Sigmoid colon (tissue), 7 donors: ENCODE measurements around the gene HCN2. TPM values are rescaled to one million over a fixed set of nuclear protein-coding genes. Genes with fewer than 3 reads are reported as not detected.
A peak's percentile ranks its signal among the peaks of the same experiment; 100 is the strongest.

Experiments
- DNase-seq: peaks from one replicate; pipeline ENCODE4 v3.0.0-alpha.2; 2019
- H3K27ac ChIP-seq, 4 donors: fragments of 200-600 bp; sonication (generic); one replicate each; pipeline ENCODE4 v1.5.1; 2016 to 2019; ENCODE audit warnings: mild to moderate bottlenecking in 1 of 4
- H3K27me3 ChIP-seq, 3 donors: fragments of 200-600 bp; sonication (generic); one replicate each; pipeline ENCODE4 v1.5.1; 2019; ENCODE audit warnings: mild to moderate bottlenecking in 1 of 3
- H3K36me3 ChIP-seq, 4 donors: fragments of 200-600 bp; sonication (generic); one replicate each; pipeline ENCODE4 v1.5.1; 2016 to 2019
- H3K4me1 ChIP-seq, 4 donors: fragments of 200-600 bp; sonication (generic); one replicate each; pipeline ENCODE4 v1.5.1; 2017 to 2019
- H3K4me3 ChIP-seq, 4 donors: fragments of 200-600 bp; sonication (generic); one replicate each; pipeline ENCODE4 v1.5.1; 2017 to 2019; ENCODE audit warnings: mild to moderate bottlenecking in 2 of 4, moderate library complexity in 1 of 4
- H3K9me3 ChIP-seq, 4 donors: fragments of 200-600 bp in 3 of 4; sonication (generic) in 3 of 4; one replicate each; pipeline versions ENCODE4 v1.5.1 to v1.6.1; 2013 to 2019
- CTCF ChIP-seq, 4 experiments: fragments of 450-650 bp in 3 of 4; fragments of 200-600 bp in 1 of 4; IDR thresholded peaks; one replicate each; pipeline ENCODE4 v1.5.1; 2016 to 2019; ENCODE audit warnings: antibody characterized with exemption in 4 of 4, mild to moderate bottlenecking in 3 of 4, moderate library complexity in 2 of 4
- EP300 ChIP-seq, 4 donors: sonication (generic); formaldehyde crosslinking; IDR thresholded peaks; one replicate each; pipeline ENCODE4 v1.6.1; 2017; ENCODE audit warnings: antibody characterized with exemption in 4 of 4
- POLR2A ChIP-seq, 2 donors: fragments of 450-650 bp; IDR thresholded peaks; one replicate each; pipeline ENCODE4 v1.6.1; 2016; ENCODE audit warnings: antibody characterized with exemption in 2 of 2, mild to moderate bottlenecking in 2 of 2, moderate library complexity in 2 of 2
- POLR2AphosphoS5 ChIP-seq, 4 donors: sonication (generic); formaldehyde crosslinking; IDR thresholded peaks; one replicate each; pipeline ENCODE4 v1.6.1; 2017; ENCODE audit warnings: antibody characterized with exemption in 4 of 4
- WGBS, 2 donors: extraction: QIAGEN DNeasy Blood & Tissue Kit; methylation state at CpG; one replicate each; pipeline ENCODE4 v1.1.7; 2013; 5-methylcytosine and 5-hydroxymethylcytosine counted together
- intact Hi-C: fragments of 100-400 bp; cut with DNase I; formaldehyde crosslinking; loops from one replicate; pipeline ENCODE4 v1.15.1; 2023
- polyA plus RNA-seq, 3 donors: library from polyadenylated mRNA; stranded (reverse); fragments of 200-250 nt; gene quantifications; one replicate each; pipeline ENCODE4 v1.2.3, GENCODE V29; 2013
- total RNA-seq, 4 donors: library from RNA; depleted of rRNA; stranded (reverse); fragments of >200 nt; gene quantifications; one replicate each; pipeline ENCODE4 v1.1.0, GENCODE V29; 2016
- donor health status: healthy with polysubstance abuse.
- donor health status: Bipolar disorder and iron deficiency.
- donor health status: healthy.

The HCN2 gene
- total and polyA plus RNA-seq, 7 donors: 0.23 to 0.55 (median 0.39) TPM; not detected in 2

GRCh38 chr19:621819-622218 is 32.1 kb downstream of the HCN2 start:
- intact Hi-C loops: no loop called here
- Histone ChIP-seq H3K4me1 (peaks cover 0 to 3% (median 0%) of the 10 kb centered on the region in 4 donors), H3K27ac (no peak overlapping the region), H3K9me3 (no peaks in the 10 kb centered on the region), H3K27me3 (peaks cover 3 to 22% (median 9%) of the 10 kb centered on the region in 3 donors), H3K4me3 (no peak overlapping the region), H3K36me3 (peaks cover 38 to 90% (median 50%) of the 10 kb centered on the region in 4 donors)
- 95 to 96% methylated on average over 24 of the region's 24 CpGs for WGBS, 2 donors
- TF ChIP-seq EP300 (IDR thresholded peaks at IDR 0.05): no peak
- no peak for TF ChIP-seq CTCF (IDR thresholded peaks at IDR 0.05)
- TF ChIP-seq POLR2AphosphoS5 (IDR thresholded peaks at IDR 0.05): no peak
- TF ChIP-seq POLR2A (IDR thresholded peaks at IDR 0.05): no peak
- DNase-seq: no peak

- H3K4me1 ChIP-seq: peaks cover 0 to 3% (median 0%) of the 10 kb centered on the region in 4 donors
- no peaks in the 10 kb centered on the region for H3K9me3 ChIP-seq
- no peak overlapping the region for H3K4me3 ChIP-seq
- H3K27ac ChIP-seq: no peak overlapping the region
- intact Hi-C loops: no loop called here
- TF ChIP-seq EP300 (IDR thresholded peaks at IDR 0.05) (no peak), POLR2A (IDR thresholded peaks at IDR 0.05) (no peak), POLR2AphosphoS5 (IDR thresholded peaks at IDR 0.05) (no peak), CTCF (IDR thresholded peaks at IDR 0.05) (no peak)
- H3K36me3 ChIP-seq: peaks cover 31 to 87% (median 46%) of the 10 kb centered on the region in 4 donors
- 95 to 96% methylated on average over 37 of the region's 37 CpGs for WGBS, 2 donors
- DNase-seq: no peak
- peaks cover 0 to 14% (median under 1%) of the 10 kb centered on the region in 3 donors for H3K27me3 ChIP-seq
Observed at GRCh38 chr19:622666-623065, 33.0 kb downstream of the HCN2 start.

- 95 to 97% methylated on average over 44 of the region's 44 CpGs for WGBS, 2 donors
- no peak for DNase-seq
- Histone ChIP-seq H3K9me3 (no peaks in the 10 kb centered on the region), H3K27me3 (peaks cover 0 to 9% (median 0%) of the 10 kb centered on the region in 3 donors), H3K4me3 (no peak overlapping the region), H3K36me3 (peaks cover 25 to 86% (median 41%) of the 10 kb centered on the region in 4 donors), H3K27ac (peak overlapping the region in 1 of 4 donors; percentile 19), H3K4me1 (peaks cover 0 to 3% (median 0%) of the 10 kb centered on the region in 4 donors)
- no peak for TF ChIP-seq POLR2AphosphoS5 (IDR thresholded peaks at IDR 0.05)
- no peak for TF ChIP-seq EP300 (IDR thresholded peaks at IDR 0.05)
- no peak for TF ChIP-seq POLR2A (IDR thresholded peaks at IDR 0.05)
- no peak for TF ChIP-seq CTCF (IDR thresholded peaks at IDR 0.05)
- intact Hi-C loops: no loop called here
Observed at GRCh38 chr19:623175-623916, 33.7 kb downstream of the HCN2 start.

GRCh38 chr19:623974-624373 is 34.3 kb downstream of the HCN2 start:
- Histone ChIP-seq H3K4me3 (no peak overlapping the region), H3K4me1 (peaks cover 0 to 3% (median 0%) of the 10 kb centered on the region in 4 donors), H3K27me3 (peaks cover 0 to 4% (median 0%) of the 10 kb centered on the region in 3 donors), H3K9me3 (no peaks in the 10 kb centered on the region), H3K36me3 (peaks cover 19 to 85% (median 35%) of the 10 kb centered on the region in 4 donors), H3K27ac (peak overlapping the region in 3 of 4 donors; percentile 23 to 56 (median 31))
- TF ChIP-seq CTCF (IDR thresholded peaks at IDR 0.05): no peak
- peak in 2 of 4 donors; percentile 35 to 44 for TF ChIP-seq EP300 (IDR thresholded peaks at IDR 0.05)
- TF ChIP-seq POLR2A (IDR thresholded peaks at IDR 0.05): no peak
- TF ChIP-seq POLR2AphosphoS5 (IDR thresholded peaks at IDR 0.05): peak in 2 of 4 donors; percentile 26 to 59
- intact Hi-C loops: no loop called here
- 80 to 84% methylated on average over 24 of the region's 24 CpGs for WGBS, 2 donors
- DNase-seq: no peak
